GM12878 (cell line): ENCODE measurements around the gene ZNF423. TPM values are rescaled to one million over a fixed set of nuclear protein-coding genes. Genes with fewer than 3 reads are reported as not detected.

Source experiments
- ATAC-seq: fragments of 200-7000 bp; cut with Tn5 transposase; 3 replicates; pipeline ENCODE4 v1.9.1; 2020; ENCODE audit warnings: mild to moderate bottlenecking, moderate library complexity
- BruUV-seq: library from RNA; stranded (reverse); fragments of 400-500 nt; replicated peaks from 2 replicates; lab custom pipeline; 2021; lab: Mats Ljungman, UMichigan
- CTCF ChIA-PET: fragments of 300-600 bp; sonication (Branson Sonifier 250); formaldehyde crosslinking; extraction: SDS; loops from one replicate; lab custom pipeline; 2021; ENCODE audit warnings: inconsistent platforms; lab: Yijun Ruan, JAX
- POLR2A ChIA-PET: fragments of 350-600 bp; formaldehyde crosslinking; extraction: SDS; loops from one replicate; lab custom pipeline; 2021; ENCODE audit warnings: inconsistent platforms; lab: Charles Lee
- RAD21 ChIA-PET: fragments of 300-600 bp; sonication (Branson Sonifier 250); formaldehyde crosslinking; loops from one replicate; lab custom pipeline; 2023; ENCODE audit warnings: antibody characterized with exemption; ENCODE audit not compliant: unreplicated experiment; lab: Charles Lee
- SMC1A ChIA-PET: fragments of 300-600 bp; sonication (Branson Sonifier 250); formaldehyde crosslinking; loops from one replicate; lab custom pipeline; 2023; ENCODE audit not compliant: unreplicated experiment, uncharacterized antibody; lab: Charles Lee
- DNase-seq: peaks from one replicate; pipeline ENCODE4 v3.0.0-alpha.2; 2011; ENCODE audit warnings: low read depth, low spot score
- FAIRE-seq: peaks from 3 replicates; lab custom pipeline; 2011; peaks lifted over from hg19 to GRCh38; lab: Jason Lieb, UNC
- H2AFZ ChIP-seq: 2 replicates; pipeline ENCODE4 v1.6.0; 2011; ENCODE audit warnings: low read depth, low read length, control low read depth; ENCODE audit not compliant: control insufficient read depth
- H3K27ac ChIP-seq: 2 replicates; pipeline ENCODE4 v1.5.1; 2011; ENCODE audit warnings: control low read depth; ENCODE audit not compliant: control insufficient read depth, insufficient read depth
- H3K27me3 ChIP-seq, 2 experiments: replicated peaks in 1 of 2; 2 replicates each; pipeline versions ENCODE4 v1.6.0 to v1.6.1; 2011; ENCODE audit warnings: low read length in 1 of 2; ENCODE audit not compliant: control insufficient read depth in 2 of 2, insufficient read depth in 2 of 2
- H3K36me3 ChIP-seq, 2 experiments: 2 replicates each; pipeline ENCODE4 v1.5.1; 2011; ENCODE audit warnings: low read length in 1 of 2; ENCODE audit not compliant: control insufficient read depth in 2 of 2, insufficient read depth in 2 of 2
- H3K4me1 ChIP-seq: 2 replicates; pipeline ENCODE4 v1.6.1; 2011; ENCODE audit warnings: mild to moderate bottlenecking, low read length, moderate library complexity, mixed read lengths; ENCODE audit not compliant: control insufficient read depth, insufficient read depth
- H3K4me2 ChIP-seq: 2 replicates; pipeline ENCODE4 v1.6.0; 2011; ENCODE audit warnings: control low read depth; ENCODE audit not compliant: control insufficient read depth, insufficient read depth
- H3K4me3 ChIP-seq: fragments of 200-600 bp; sonication (generic); 2 replicates; pipeline ENCODE4 v1.5.1; 2016
- H3K79me2 ChIP-seq: 2 replicates; pipeline ENCODE4 v1.6.0; 2011; ENCODE audit warnings: low read length; ENCODE audit not compliant: control insufficient read depth, insufficient read depth
- H3K9ac ChIP-seq: 2 replicates; pipeline ENCODE4 v1.8.0; 2011; ENCODE audit warnings: low read length, control low read depth, mixed read lengths; ENCODE audit not compliant: control insufficient read depth, insufficient read depth
- H3K9me3 ChIP-seq: replicated peaks from 3 replicates; pipeline ENCODE4 v1.5.1; 2011; ENCODE audit warnings: mild to moderate bottlenecking, low read length; ENCODE audit not compliant: control insufficient read depth, insufficient read depth
- H4K20me1 ChIP-seq: 2 replicates; pipeline ENCODE4 v1.6.0; 2011; ENCODE audit not compliant: control insufficient read depth, insufficient read depth
- ASH2L ChIP-seq: fragments of 300-600, 200-600 bp; sonication (generic); IDR thresholded peaks from 2 replicates; pipeline ENCODE4 v1.6.1; 2017; ENCODE audit warnings: low read depth, mild to moderate bottlenecking, borderline replicate concordance
- ATF7 ChIP-seq: fragments of 450-650 bp; IDR thresholded peaks from 2 replicates; pipeline ENCODE4 v1.6.1; 2016; ENCODE audit warnings: low read depth, mild to moderate bottlenecking
- BRCA1 ChIP-seq: IDR thresholded peaks from 2 replicates; pipeline ENCODE4 v1.6.1; 2011; ENCODE audit warnings: low read depth, low read length, improper control_type of control experiment
- CREM ChIP-seq: IDR thresholded peaks from 2 replicates; pipeline ENCODE4 v1.6.1; 2014; ENCODE audit warnings: antibody characterized with exemption, low read depth
- EP300 ChIP-seq, 2 experiments: fragments of 150-350 bp in 1 of 2; IDR thresholded peaks; 2 replicates each; pipeline ENCODE4 v1.6.1; 2011 to 2012; ENCODE audit warnings: low read depth in 2 of 2, low read length in 2 of 2, borderline replicate concordance in 1 of 2, improper control_type of control experiment in 1 of 2, inconsistent platforms in 1 of 2; ENCODE audit not compliant: control insufficient read depth in 1 of 2
- EZH2 ChIP-seq: IDR thresholded peaks from 2 replicates; pipeline ENCODE4 v1.6.1; 2012; ENCODE audit warnings: low read depth, mild to moderate bottlenecking, control low read depth, inconsistent platforms, low read length, borderline replicate concordance; ENCODE audit not compliant: control insufficient read depth
- FOS ChIP-seq: IDR thresholded peaks from 3 replicates; pipeline ENCODE4 v1.6.1; 2011; ENCODE audit warnings: borderline replicate concordance; ENCODE audit not compliant: insufficient read length; ENCODE audit errors: extremely low read depth
- GABPA ChIP-seq: IDR thresholded peaks from 2 replicates; pipeline ENCODE4 v1.6.1; 2014; ENCODE audit warnings: antibody characterized with exemption, low read depth, mild to moderate bottlenecking, inconsistent platforms
- JUNB ChIP-seq: IDR thresholded peaks from 2 replicates; pipeline ENCODE4 v1.6.1; 2016; ENCODE audit warnings: antibody characterized with exemption, mild to moderate bottlenecking
- NFXL1 ChIP-seq: fragments of 450-650 bp; IDR thresholded peaks from 2 replicates; pipeline ENCODE4 v1.6.1; 2017; ENCODE audit warnings: antibody characterized with exemption, mild to moderate bottlenecking, borderline replicate concordance
- NR2C2 ChIP-seq: IDR thresholded peaks from 2 replicates; pipeline ENCODE4 v1.6.1; 2011; ENCODE audit warnings: borderline replicate concordance, low read depth; ENCODE audit not compliant: control insufficient read depth, insufficient read length
- NR2F1 ChIP-seq: fragments of 450-650 bp; conservative IDR thresholded peaks from 2 replicates; pipeline ENCODE4 v1.6.1; 2017; ENCODE audit warnings: mild to moderate bottlenecking
- POLR2AphosphoS5 ChIP-seq: IDR thresholded peaks from 2 replicates; pipeline ENCODE4 v1.6.1; 2011; ENCODE audit warnings: mild to moderate bottlenecking, low read length, inconsistent platforms
- POU2F2 ChIP-seq: IDR thresholded peaks from 3 replicates; pipeline ENCODE4 v1.6.1; 2011; ENCODE audit warnings: low read depth, mild to moderate bottlenecking, low read length, borderline replicate concordance
- RBBP5 ChIP-seq: fragments of 200-600 bp; sonication (generic); conservative IDR thresholded peaks from 2 replicates; pipeline ENCODE4 v1.6.1; 2016
- SREBF2 ChIP-seq: IDR thresholded peaks from 2 replicates; pipeline ENCODE4 v1.6.1; 2012; ENCODE audit warnings: mild to moderate bottlenecking, low read length
- TARDBP ChIP-seq: IDR thresholded peaks from 2 replicates; pipeline ENCODE4 v1.6.1; 2016; ENCODE audit warnings: borderline replicate concordance
- ZBED1 ChIP-seq: IDR thresholded peaks from 2 replicates; pipeline ENCODE4 v1.6.1; 2016; ENCODE audit warnings: borderline replicate concordance
- WGBS: methylation state at CpG from one replicate; pipeline ENCODE4 v1.1.6; 2016; ENCODE audit warnings: low lambda C conversion rate; ENCODE audit not compliant: insufficient replicate concordance, insufficient coverage; ENCODE audit errors: missing lambda C conversion rate; 5-methylcytosine and 5-hydroxymethylcytosine counted together
- in situ Hi-C: fragments of 300-500 bp; cut with MboI; formaldehyde crosslinking; loops from 9 replicates; pipeline ENCODE4 v1.14.3; 2018; ENCODE audit warnings: mixed read lengths
- intact Hi-C: fragments of 100-400 bp; cut with micrococcal nuclease; formaldehyde crosslinking; loops from one replicate; pipeline ENCODE4 v1.14.2; 2022; ENCODE audit not compliant: unreplicated experiment
- polyA plus RNA-seq, 11 experiments: library from polyadenylated mRNA; depleted of rRNA in 4 of 11; unstranded in 6 of 11; stranded (reverse) in 5 of 11; fragments of >200 nt; fragmentation: Nextera tagmentation in 4 of 11; fragmentation: Illumina TruSeq in 1 of 11; extraction: Ambion mirVana in 4 of 11; extraction: Trizol in 1 of 11; gene quantifications; 1 replicate in 1 of 11; 2 replicates in 10 of 11; pipeline versions ENCODE4 v1.2.1 to v1.2.3, GENCODE V29; 2011 to 2016; ENCODE audit warnings: inconsistent platforms in 2 of 11, missing spikeins in 2 of 11, low read depth in 1 of 11
- total RNA-seq, 4 experiments: library from RNA; depleted of rRNA in 3 of 4; stranded (reverse); fragments of >200 nt in 3 of 4; fragmentation: Illumina TruSeq in 1 of 4; extraction: Trizol in 1 of 4; gene quantifications; 2 replicates each; pipeline versions ENCODE4 v1.2.1 to v1.2.3, GENCODE V29; 2013 to 2021
- TF ChIP-seq, protein P1 (sequence below): fragments of 450-650 bp; IDR thresholded peaks from 2 replicates; pipeline ENCODE4 v1.6.1; 2017; ENCODE audit warnings: mild to moderate bottlenecking, moderate library complexity
- TF ChIP-seq, protein P2 (sequence below): IDR thresholded peaks from 2 replicates; pipeline ENCODE4 v1.6.1; 2011; ENCODE audit warnings: mild to moderate bottlenecking, low read depth, low read length, moderate library complexity; ENCODE audit not compliant: insufficient replicate concordance

ZNF423 gene
- total and polyA plus RNA-seq, 10 of the 15 experiments (the other 5 are each of a cell fraction or from before 2014, with no cell fraction given): 0.03 to 0.64 (median 0.10) TPM

DNA sequence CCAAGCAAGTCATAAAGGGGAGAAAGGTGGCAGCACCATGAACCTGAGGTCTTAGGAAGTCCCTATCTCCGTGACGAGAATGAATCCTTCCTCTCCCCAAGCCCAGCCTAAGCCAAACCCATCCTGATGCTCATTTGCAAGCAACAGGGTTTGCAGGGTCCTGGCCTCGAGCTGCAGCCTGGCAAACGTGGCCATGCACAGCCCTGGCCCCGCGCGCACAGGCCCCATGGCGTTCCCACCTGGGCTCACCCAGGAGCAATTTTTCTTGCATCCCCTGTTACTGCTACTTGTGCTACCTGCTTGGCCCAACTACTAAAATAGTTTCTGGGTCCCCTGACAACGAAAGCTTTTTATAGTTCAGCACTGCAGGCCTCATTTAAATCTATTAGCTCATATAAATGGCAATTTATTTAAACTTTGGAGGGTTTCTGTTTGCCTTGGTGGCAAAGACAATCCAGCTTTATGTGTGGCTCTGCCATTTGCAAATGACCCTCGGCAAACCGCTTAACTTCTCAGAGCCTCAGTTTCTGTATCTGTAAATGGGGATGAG is 340.8 kb downstream of the ZNF423 start:
- Histone ChIP-seq H3K4me2 (no peak overlapping the region), H2AFZ (no peak overlapping the region), H3K27ac (no peak overlapping the region), H3K36me3 (no peaks in the 10 kb centered on the region), H3K27me3 (no peaks in the 10 kb centered on the region; a peak in 1 of 4 replicates), H3K4me1 (no peaks in the 10 kb centered on the region), H3K9ac (no peak overlapping the region), H4K20me1 (no peaks in the 10 kb centered on the region), H3K4me3 (no peak overlapping the region), H3K79me2 (no peaks in the 10 kb centered on the region), H3K9me3 (no peaks in the 10 kb centered on the region)
- in situ Hi-C loops (no loop called here), intact Hi-C loops (no loop called here)
- no peak for ATAC-seq
- FAIRE-seq: no peak
- ChIA-PET CTCF (no interaction called here), SMC1A (no interaction called here), RAD21 (no interaction called here), POLR2A (no interaction called here)
- TF ChIP-seq BRCA1 (no peak), NR2F1 (no peak), RBBP5 (no peak), TARDBP (no peak), POU2F2 (no peak), NR2C2 (no peak), JUNB (no peak), ASH2L (no peak), EP300 (IDR thresholded peaks at IDR 0.05; ENCODE audit: borderline replicate concordance in 1 of 2, control insufficient read depth in 1 of 2, low read depth in 2 of 2, low read length in 2 of 2) (no peak), NFXL1 (no peak), SREBF2 (no peak), FOS (no peak), CREM (no peak), EZH2 (no peak), POLR2AphosphoS5 (no peak), ZBED1 (no peak), ATF7 (no peak), GABPA (no peak)
- TF ChIP-seq, protein P1, sequence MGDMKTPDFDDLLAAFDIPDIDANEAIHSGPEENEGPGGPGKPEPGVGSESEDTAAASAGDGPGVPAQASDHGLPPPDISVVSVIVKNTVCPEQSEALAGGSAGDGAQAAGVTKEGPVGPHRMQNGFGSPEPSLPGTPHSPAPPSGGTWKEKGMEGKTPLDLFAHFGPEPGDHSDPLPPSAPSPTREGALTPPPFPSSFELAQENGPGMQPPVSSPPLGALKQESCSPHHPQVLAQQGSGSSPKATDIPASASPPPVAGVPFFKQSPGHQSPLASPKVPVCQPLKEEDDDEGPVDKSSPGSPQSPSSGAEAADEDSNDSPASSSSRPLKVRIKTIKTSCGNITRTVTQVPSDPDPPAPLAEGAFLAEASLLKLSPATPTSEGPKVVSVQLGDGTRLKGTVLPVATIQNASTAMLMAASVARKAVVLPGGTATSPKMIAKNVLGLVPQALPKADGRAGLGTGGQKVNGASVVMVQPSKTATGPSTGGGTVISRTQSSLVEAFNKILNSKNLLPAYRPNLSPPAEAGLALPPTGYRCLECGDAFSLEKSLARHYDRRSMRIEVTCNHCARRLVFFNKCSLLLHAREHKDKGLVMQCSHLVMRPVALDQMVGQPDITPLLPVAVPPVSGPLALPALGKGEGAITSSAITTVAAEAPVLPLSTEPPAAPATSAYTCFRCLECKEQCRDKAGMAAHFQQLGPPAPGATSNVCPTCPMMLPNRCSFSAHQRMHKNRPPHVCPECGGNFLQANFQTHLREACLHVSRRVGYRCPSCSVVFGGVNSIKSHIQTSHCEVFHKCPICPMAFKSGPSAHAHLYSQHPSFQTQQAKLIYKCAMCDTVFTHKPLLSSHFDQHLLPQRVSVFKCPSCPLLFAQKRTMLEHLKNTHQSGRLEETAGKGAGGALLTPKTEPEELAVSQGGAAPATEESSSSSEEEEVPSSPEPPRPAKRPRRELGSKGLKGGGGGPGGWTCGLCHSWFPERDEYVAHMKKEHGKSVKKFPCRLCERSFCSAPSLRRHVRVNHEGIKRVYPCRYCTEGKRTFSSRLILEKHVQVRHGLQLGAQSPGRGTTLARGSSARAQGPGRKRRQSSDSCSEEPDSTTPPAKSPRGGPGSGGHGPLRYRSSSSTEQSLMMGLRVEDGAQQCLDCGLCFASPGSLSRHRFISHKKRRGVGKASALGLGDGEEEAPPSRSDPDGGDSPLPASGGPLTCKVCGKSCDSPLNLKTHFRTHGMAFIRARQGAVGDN: no peak
- TF ChIP-seq, protein P2, sequence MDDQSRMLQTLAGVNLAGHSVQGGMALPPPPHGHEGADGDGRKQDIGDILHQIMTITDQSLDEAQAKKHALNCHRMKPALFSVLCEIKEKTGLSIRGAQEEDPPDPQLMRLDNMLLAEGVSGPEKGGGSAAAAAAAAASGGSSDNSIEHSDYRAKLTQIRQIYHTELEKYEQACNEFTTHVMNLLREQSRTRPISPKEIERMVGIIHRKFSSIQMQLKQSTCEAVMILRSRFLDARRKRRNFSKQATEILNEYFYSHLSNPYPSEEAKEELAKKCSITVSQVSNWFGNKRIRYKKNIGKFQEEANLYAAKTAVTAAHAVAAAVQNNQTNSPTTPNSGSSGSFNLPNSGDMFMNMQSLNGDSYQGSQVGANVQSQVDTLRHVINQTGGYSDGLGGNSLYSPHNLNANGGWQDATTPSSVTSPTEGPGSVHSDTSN: no peak
- 64% methylated on average over 11 of the region's 11 CpGs for WGBS
- no peak for DNase-seq
- BruUV-seq: no TSS peak
